H9 (cell line): Measurements from ENCODE around the gene ADGRL3. TPM values are rescaled to one million over a fixed set of nuclear protein-coding genes. Genes with fewer than 3 reads are reported as not detected.

Source experiments
- DNase-seq: peaks from one replicate; pipeline ENCODE4 v3.0.0-alpha.2; 2017
- H2AFZ ChIP-seq: one replicate; pipeline ENCODE4 v1.6.1; 2013; ENCODE audit warnings: mild to moderate bottlenecking, low read length, control low read depth, moderate library complexity
- H2AK5ac ChIP-seq: 2 replicates; pipeline ENCODE4 v1.6.1; 2013; ENCODE audit warnings: low read length, control low read depth, mixed read lengths; ENCODE audit not compliant: insufficient read length
- H2BK120ac ChIP-seq: one replicate; pipeline ENCODE4 v1.6.1; 2013; ENCODE audit warnings: low read depth, mild to moderate bottlenecking, low read length, control low read depth, inconsistent platforms; ENCODE audit not compliant: poor library complexity, severe bottlenecking
- H2BK12ac ChIP-seq: 2 replicates; pipeline ENCODE4 v1.6.1; 2013; ENCODE audit warnings: low read length, control low read depth, mixed read lengths, low read depth; ENCODE audit not compliant: insufficient read length
- H2BK15ac ChIP-seq: 2 replicates; pipeline ENCODE4 v1.6.1; 2013; ENCODE audit warnings: low read depth, low read length, control low read depth
- H2BK20ac ChIP-seq: one replicate; pipeline ENCODE4 v1.6.1; 2013; ENCODE audit warnings: low read depth, mild to moderate bottlenecking, low read length, control low read depth, inconsistent platforms; ENCODE audit not compliant: poor library complexity, severe bottlenecking
- H2BK5ac ChIP-seq: 2 replicates; pipeline ENCODE4 v1.6.1; 2013; ENCODE audit warnings: low read length, control low read depth, mixed read lengths; ENCODE audit not compliant: insufficient read length
- H3K14ac ChIP-seq: 2 replicates; pipeline ENCODE4 v1.6.1; 2013; ENCODE audit warnings: low read length, control low read depth; ENCODE audit not compliant: insufficient read depth
- H3K18ac ChIP-seq: 2 replicates; pipeline ENCODE4 v1.6.1; 2013; ENCODE audit warnings: low read depth, mild to moderate bottlenecking, mixed read lengths, low read length, control low read depth; ENCODE audit not compliant: insufficient read length
- H3K23ac ChIP-seq: 2 replicates; pipeline ENCODE4 v1.6.1; 2013; ENCODE audit warnings: low read length, control low read depth, mixed read lengths, low read depth; ENCODE audit not compliant: insufficient read length
- H3K23me2 ChIP-seq: 2 replicates; pipeline ENCODE4 v1.6.1; 2013; ENCODE audit warnings: low read depth, mild to moderate bottlenecking, mixed read lengths, low read length, control low read depth; ENCODE audit not compliant: insufficient read length, poor library complexity, severe bottlenecking
- H3K27ac ChIP-seq: 2 replicates; pipeline ENCODE4 v1.5.1; 2013; ENCODE audit warnings: low read length, control low read depth, mixed read lengths, low read depth; ENCODE audit not compliant: insufficient read length
- H3K27me3 ChIP-seq: 2 replicates; pipeline ENCODE4 v1.6.1; 2013; ENCODE audit warnings: low read length, control low read depth, inconsistent platforms; ENCODE audit not compliant: insufficient read depth
- H3K4ac ChIP-seq: 2 replicates; pipeline ENCODE4 v1.6.1; 2013; ENCODE audit warnings: low read depth, mild to moderate bottlenecking, control low read depth, inconsistent platforms, low read length, moderate library complexity
- H3K4me1 ChIP-seq: 2 replicates; pipeline ENCODE4 v1.6.1; 2013; ENCODE audit warnings: low read length, control low read depth, inconsistent platforms; ENCODE audit not compliant: insufficient read depth
- H3K4me2 ChIP-seq: 2 replicates; pipeline ENCODE4 v1.6.1; 2013; ENCODE audit warnings: low read length, control low read depth, mixed read lengths; ENCODE audit not compliant: insufficient read length, insufficient read depth
- H3K56ac ChIP-seq: 2 replicates; pipeline ENCODE4 v1.6.1; 2013; ENCODE audit warnings: low read depth, mild to moderate bottlenecking, mixed read lengths, low read length, control low read depth; ENCODE audit not compliant: insufficient read length
- H3K79me1 ChIP-seq: 2 replicates; pipeline ENCODE4 v1.6.1; 2013; ENCODE audit warnings: low read depth, mild to moderate bottlenecking, moderate library complexity, low read length, control low read depth, inconsistent platforms; ENCODE audit not compliant: insufficient read depth, poor library complexity, severe bottlenecking
- H3K79me2 ChIP-seq: 2 replicates; pipeline ENCODE4 v1.6.1; 2013; ENCODE audit warnings: low read length, control low read depth, inconsistent platforms; ENCODE audit not compliant: insufficient read depth
- H3K9ac ChIP-seq: 2 replicates; pipeline ENCODE4 v1.6.1; 2013; ENCODE audit warnings: low read length, control low read depth, mixed read lengths; ENCODE audit not compliant: insufficient read length; ENCODE audit errors: extremely low read depth
- H3K9me3 ChIP-seq: one replicate; pipeline ENCODE4 v1.6.1; 2013; ENCODE audit warnings: low read depth, low read length, inconsistent platforms; ENCODE audit not compliant: control insufficient read depth
- H3T11ph ChIP-seq: one replicate; pipeline ENCODE4 v1.6.1; 2013; ENCODE audit warnings: mild to moderate bottlenecking, low read length, control low read depth, inconsistent platforms
- H4K20me1 ChIP-seq: one replicate; pipeline ENCODE4 v1.6.1; 2013; ENCODE audit not compliant: control insufficient read depth, insufficient read length, insufficient read depth
- H4K5ac ChIP-seq: 2 replicates; pipeline ENCODE4 v1.6.1; 2013; ENCODE audit warnings: low read depth, mild to moderate bottlenecking, mixed read lengths, low read length, control low read depth; ENCODE audit not compliant: insufficient read length
- H4K8ac ChIP-seq: replicated peaks from 2 replicates; pipeline ENCODE4 v1.6.1; 2013; ENCODE audit warnings: low read length, control low read depth, mixed read lengths, low read depth; ENCODE audit not compliant: insufficient read length
- H4K91ac ChIP-seq: 2 replicates; pipeline ENCODE4 v1.6.1; 2013; ENCODE audit warnings: low read depth, mild to moderate bottlenecking, moderate library complexity, mixed read lengths, low read length, control low read depth; ENCODE audit not compliant: insufficient read length
- H3K27ac Mint-ChIP-seq, 3 experiments: 2 replicates in 2 of 3; 3 replicates in 1 of 3; pipeline ENCODE4 v1.8.0; 2020 to 2021; ENCODE audit warnings: mixed read lengths in 3 of 3, mild to moderate bottlenecking in 1 of 3, moderate library complexity in 1 of 3
- H3K27me3 Mint-ChIP-seq: 2 replicates; pipeline ENCODE4 v1.8.0; 2021; ENCODE audit warnings: low read depth, mild to moderate bottlenecking, moderate library complexity, mixed read lengths
- H3K36me3 Mint-ChIP-seq, 3 experiments: 2 replicates in 2 of 3; 3 replicates in 1 of 3; pipeline ENCODE4 v1.8.0; 2020 to 2021; ENCODE audit warnings: low read depth in 3 of 3, mixed read lengths in 3 of 3; ENCODE audit not compliant: insufficient read depth in 1 of 3
- H3K4me1 Mint-ChIP-seq, 2 experiments: 2 replicates each; pipeline ENCODE4 v1.8.0; 2020; ENCODE audit warnings: mixed read lengths in 2 of 2
- H3K4me3 Mint-ChIP-seq, 2 experiments: 2 replicates in 1 of 2; 3 replicates in 1 of 2; pipeline ENCODE4 v1.8.0; 2020 to 2021; ENCODE audit warnings: mild to moderate bottlenecking in 2 of 2, mixed read lengths in 2 of 2, moderate library complexity in 1 of 2
- H3K9me3 Mint-ChIP-seq, 2 experiments: 2 replicates in 1 of 2; 3 replicates in 1 of 2; pipeline ENCODE4 v1.8.0; 2020; ENCODE audit warnings: mild to moderate bottlenecking in 2 of 2, mixed read lengths in 2 of 2, moderate library complexity in 1 of 2
- WGBS: extraction: QIAGEN DNeasy Blood & Tissue Kit; methylation state at CpG from one replicate; pipeline ENCODE4 v1.1.7; 2013; ENCODE audit warnings: missing lambda C conversion rate, low lambda C conversion rate, mixed read lengths; ENCODE audit not compliant: insufficient read length; ENCODE audit errors: extremely low coverage; 5-methylcytosine and 5-hydroxymethylcytosine counted together
- total RNA-seq: library from RNA; stranded (reverse); gene quantifications from 2 replicates; pipeline ENCODE4 v1.2.1, GENCODE V29; 2021
- TF ChIP-seq, protein P1 (sequence below): fragments of 200-600 bp; sonication (generic); conservative IDR thresholded peaks from 3 replicates; pipeline ENCODE4 v1.8.0; 2021; ENCODE audit warnings: antibody characterized with exemption, mild to moderate bottlenecking

The ADGRL3 gene
- total RNA-seq, 1 experiment from 2014 or later, result 5.9 TPM

DNA sequence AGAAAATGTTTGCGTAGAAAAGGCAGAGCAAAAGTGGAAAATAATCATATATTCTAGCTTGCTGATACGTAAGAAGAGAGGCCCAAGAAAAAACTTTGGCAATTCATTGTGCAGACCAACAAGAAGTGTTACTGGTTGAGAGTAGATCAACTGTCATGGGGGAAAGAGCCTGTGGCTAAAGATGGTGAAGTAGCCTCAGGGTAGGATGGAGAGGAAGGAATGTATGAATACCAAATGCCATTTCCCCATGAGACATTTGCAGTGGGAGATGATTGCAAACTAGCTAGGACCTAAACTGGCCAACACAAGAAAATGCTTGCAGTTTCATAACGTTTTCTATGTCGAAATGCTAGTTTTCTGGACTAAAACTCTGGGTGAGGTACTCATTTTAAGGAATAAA is 47.7 kb upstream of the ADGRL3 start:
- H3K4ac ChIP-seq, result no peak overlapping the region
- H3K23me2 ChIP-seq, result no peaks in the 10 kb centered on the region
- no peaks in the 10 kb centered on the region for H4K20me1 ChIP-seq
- H3T11ph ChIP-seq, result no peak overlapping the region
- H2BK12ac ChIP-seq, result no peak overlapping the region
- no peak overlapping the region for H2AK5ac ChIP-seq
- Mint-ChIP-seq H3K27me3 (no peaks in the 10 kb centered on the region), H3K36me3 (no peaks in the 10 kb centered on the region), H3K9me3 (no peaks in the 10 kb centered on the region), H3K27ac (no peak overlapping the region), H3K4me1 (peaks cover 4 to 9% of the 10 kb centered on the region in 2 experiments), H3K4me3 (no peak overlapping the region)
- no peak overlapping the region for H2BK5ac ChIP-seq
- H3K18ac ChIP-seq, result no peak overlapping the region
- H3K79me2 ChIP-seq, result no peaks in the 10 kb centered on the region
- H3K27me3 ChIP-seq, result no peaks in the 10 kb centered on the region
- H2AFZ ChIP-seq, result peak overlapping the region; percentile 6
- no peak overlapping the region for H4K91ac ChIP-seq
- H3K9ac ChIP-seq, result no peak overlapping the region
- H3K14ac ChIP-seq, result no peak overlapping the region
- no peak overlapping the region for H2BK15ac ChIP-seq
- H3K4me1 ChIP-seq, result peaks cover 4% of the 10 kb centered on the region; the same call in 1 of the 2 replicates
- TF ChIP-seq, protein P1, sequence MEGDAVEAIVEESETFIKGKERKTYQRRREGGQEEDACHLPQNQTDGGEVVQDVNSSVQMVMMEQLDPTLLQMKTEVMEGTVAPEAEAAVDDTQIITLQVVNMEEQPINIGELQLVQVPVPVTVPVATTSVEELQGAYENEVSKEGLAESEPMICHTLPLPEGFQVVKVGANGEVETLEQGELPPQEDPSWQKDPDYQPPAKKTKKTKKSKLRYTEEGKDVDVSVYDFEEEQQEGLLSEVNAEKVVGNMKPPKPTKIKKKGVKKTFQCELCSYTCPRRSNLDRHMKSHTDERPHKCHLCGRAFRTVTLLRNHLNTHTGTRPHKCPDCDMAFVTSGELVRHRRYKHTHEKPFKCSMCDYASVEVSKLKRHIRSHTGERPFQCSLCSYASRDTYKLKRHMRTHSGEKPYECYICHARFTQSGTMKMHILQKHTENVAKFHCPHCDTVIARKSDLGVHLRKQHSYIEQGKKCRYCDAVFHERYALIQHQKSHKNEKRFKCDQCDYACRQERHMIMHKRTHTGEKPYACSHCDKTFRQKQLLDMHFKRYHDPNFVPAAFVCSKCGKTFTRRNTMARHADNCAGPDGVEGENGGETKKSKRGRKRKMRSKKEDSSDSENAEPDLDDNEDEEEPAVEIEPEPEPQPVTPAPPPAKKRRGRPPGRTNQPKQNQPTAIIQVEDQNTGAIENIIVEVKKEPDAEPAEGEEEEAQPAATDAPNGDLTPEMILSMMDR, result no peak
- H4K5ac ChIP-seq, result no peak overlapping the region
- WGBS, result no CpG with 5 or more reads among the region's 4 CpGs
- H3K79me1 ChIP-seq, result no peaks in the 10 kb centered on the region
- DNase-seq, result peak; percentile 31
- H2BK120ac ChIP-seq, result no peak overlapping the region
- no peak overlapping the region for H3K23ac ChIP-seq
- H2BK20ac ChIP-seq, result no peak overlapping the region
- no peak overlapping the region for H3K56ac ChIP-seq
- H3K9me3 ChIP-seq, result no peaks in the 10 kb centered on the region
- H3K27ac ChIP-seq, result no peak overlapping the region
- H4K8ac ChIP-seq, result no peak overlapping the region
- H3K4me2 ChIP-seq, result no peak overlapping the region
